OCI-LY3 (cell line): ENCODE results near the gene ACP3.

Source experiments
- CTCF ChIP-seq: fragments of 200-600, 300-600 bp; sonication (generic); IDR thresholded peaks from 2 replicates; pipeline ENCODE4 v1.5.1; 2014; ENCODE audit warnings: antibody characterized with exemption, low read length, low read depth
- EZH2phosphoT487 ChIP-seq: fragments of 200-600 bp; shearing (Covaris generic); IDR thresholded peaks from 2 replicates; pipeline ENCODE4 v1.6.1; 2018; ENCODE audit warnings: antibody characterized with exemption, mixed run types, low read depth

DNA sequence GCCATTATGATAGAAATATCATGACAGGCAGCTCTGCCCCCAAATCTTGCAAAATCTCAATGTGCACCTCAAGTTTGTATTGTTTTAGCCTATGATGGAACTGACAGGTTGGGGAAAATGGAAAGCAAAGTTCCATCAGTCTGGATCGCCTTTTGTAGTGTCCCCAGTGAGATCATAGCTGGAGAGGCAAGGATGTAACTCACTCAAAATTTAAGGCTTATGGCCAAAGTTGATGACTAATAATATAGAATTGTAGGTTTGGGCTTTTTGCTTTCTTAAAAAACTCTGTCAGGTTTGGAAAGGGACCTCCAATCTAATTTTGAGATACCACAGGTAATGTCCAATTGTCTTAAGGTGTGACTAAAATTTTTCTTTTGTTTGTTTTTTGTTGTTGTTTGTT is 1.4 kb upstream of the ACP3 start:
- TF ChIP-seq EZH2phosphoT487, result no peak
- no peak for TF ChIP-seq CTCF
